HFFc6 (cell line): ENCODE measurements around the gene KMO. TPM values are rescaled to one million over a fixed set of nuclear protein-coding genes. Genes with fewer than 3 reads are reported as not detected.

Experiments
- DNase-seq: peaks from one replicate; pipeline ENCODE4 v3.0.0-alpha.2; 2018
- H3K27ac Mint-ChIP-seq: 2 replicates; pipeline ENCODE4 v1.8.0; 2020; ENCODE audit warnings: mild to moderate bottlenecking, mixed read lengths
- H3K27me3 Mint-ChIP-seq: 2 replicates; pipeline ENCODE4 v1.8.0; 2021; ENCODE audit warnings: mild to moderate bottlenecking, moderate library complexity, mixed read lengths; ENCODE audit not compliant: insufficient read depth
- H3K36me3 Mint-ChIP-seq: 2 replicates; pipeline ENCODE4 v1.8.0; 2021; ENCODE audit warnings: low read depth, mixed read lengths
- H3K4me1 Mint-ChIP-seq: 2 replicates; pipeline ENCODE4 v1.8.0; 2020; ENCODE audit warnings: low read depth, mixed read lengths
- H3K4me3 Mint-ChIP-seq: 2 replicates; pipeline ENCODE4 v1.8.0; 2020; ENCODE audit warnings: mild to moderate bottlenecking, moderate library complexity, mixed read lengths
- H3K9me3 Mint-ChIP-seq: 2 replicates; pipeline ENCODE4 v1.8.0; 2020; ENCODE audit warnings: mild to moderate bottlenecking, mixed read lengths
- total RNA-seq, 6 experiments: library from RNA; stranded (reverse); fragmentation: NEBNext Ultra II Directional; extraction: Animal tissue kit (Norgen Biotek cat#: 25700); gene quantifications; 2 replicates in 1 of 6; 3 replicates in 5 of 6; pipeline ENCODE4 v1.2.3, GENCODE V29; 2021
- TF ChIP-seq, protein P1 (sequence below): fragments of 200-600 bp; sonication (generic); IDR thresholded peaks from 2 replicates; pipeline ENCODE4 v1.5.0; 2021; ENCODE audit warnings: antibody characterized with exemption, mild to moderate bottlenecking

KMO gene
- total RNA-seq, 6 experiments from 2014 or later = not detected

DNA sequence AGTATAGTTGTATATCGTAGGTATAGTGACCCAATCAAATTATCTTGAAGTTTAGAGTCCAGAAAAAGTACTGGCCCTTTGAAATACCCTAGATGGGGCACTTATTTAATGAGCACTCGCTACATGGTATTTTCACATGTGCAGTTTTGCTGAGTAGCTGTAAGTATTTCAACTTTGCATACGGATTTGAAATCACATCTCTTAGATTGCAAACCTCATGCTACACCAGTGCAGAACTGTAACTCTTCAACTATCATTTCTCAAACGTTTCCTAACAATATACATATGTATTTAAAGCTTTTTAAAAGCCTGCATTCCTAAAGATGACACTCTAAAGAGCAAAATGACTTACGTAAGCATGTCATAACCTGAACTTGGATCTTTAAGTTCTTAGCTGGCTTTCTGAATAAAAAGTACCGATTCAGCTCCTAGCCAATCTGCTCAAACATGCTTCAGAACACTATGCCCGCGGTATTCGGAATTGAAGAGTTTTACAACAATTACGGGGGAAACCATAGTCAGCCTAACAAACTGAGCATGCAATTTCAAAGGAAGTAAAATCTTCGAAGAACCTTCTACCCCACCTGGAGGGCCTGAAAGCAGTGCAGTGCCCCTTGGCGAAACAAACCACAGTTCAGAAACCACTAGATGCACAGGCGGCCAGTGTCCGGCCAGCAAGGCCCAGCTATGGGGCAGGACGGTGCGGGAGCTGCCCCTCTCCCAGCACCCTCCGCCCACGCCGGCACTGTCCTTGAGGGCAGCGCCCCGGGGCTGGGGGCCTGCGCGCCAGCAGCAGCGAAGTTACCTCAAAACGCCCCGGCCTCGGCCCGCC is 13.5 kb upstream of the KMO start:
- peaks cover 33% of the 10 kb centered on the region for H3K4me1 Mint-ChIP-seq
- peak overlapping the region; percentile 91 for H3K4me3 Mint-ChIP-seq
- TF ChIP-seq, protein P1, sequence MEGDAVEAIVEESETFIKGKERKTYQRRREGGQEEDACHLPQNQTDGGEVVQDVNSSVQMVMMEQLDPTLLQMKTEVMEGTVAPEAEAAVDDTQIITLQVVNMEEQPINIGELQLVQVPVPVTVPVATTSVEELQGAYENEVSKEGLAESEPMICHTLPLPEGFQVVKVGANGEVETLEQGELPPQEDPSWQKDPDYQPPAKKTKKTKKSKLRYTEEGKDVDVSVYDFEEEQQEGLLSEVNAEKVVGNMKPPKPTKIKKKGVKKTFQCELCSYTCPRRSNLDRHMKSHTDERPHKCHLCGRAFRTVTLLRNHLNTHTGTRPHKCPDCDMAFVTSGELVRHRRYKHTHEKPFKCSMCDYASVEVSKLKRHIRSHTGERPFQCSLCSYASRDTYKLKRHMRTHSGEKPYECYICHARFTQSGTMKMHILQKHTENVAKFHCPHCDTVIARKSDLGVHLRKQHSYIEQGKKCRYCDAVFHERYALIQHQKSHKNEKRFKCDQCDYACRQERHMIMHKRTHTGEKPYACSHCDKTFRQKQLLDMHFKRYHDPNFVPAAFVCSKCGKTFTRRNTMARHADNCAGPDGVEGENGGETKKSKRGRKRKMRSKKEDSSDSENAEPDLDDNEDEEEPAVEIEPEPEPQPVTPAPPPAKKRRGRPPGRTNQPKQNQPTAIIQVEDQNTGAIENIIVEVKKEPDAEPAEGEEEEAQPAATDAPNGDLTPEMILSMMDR = no peak
- H3K27ac Mint-ChIP-seq = peak overlapping the region; percentile 73
- H3K36me3 Mint-ChIP-seq = peaks cover 24% of the 10 kb centered on the region
- H3K27me3 Mint-ChIP-seq = peaks cover 7% of the 10 kb centered on the region
- DNase-seq = no peak
- H3K9me3 Mint-ChIP-seq = no peaks in the 10 kb centered on the region

DNA sequence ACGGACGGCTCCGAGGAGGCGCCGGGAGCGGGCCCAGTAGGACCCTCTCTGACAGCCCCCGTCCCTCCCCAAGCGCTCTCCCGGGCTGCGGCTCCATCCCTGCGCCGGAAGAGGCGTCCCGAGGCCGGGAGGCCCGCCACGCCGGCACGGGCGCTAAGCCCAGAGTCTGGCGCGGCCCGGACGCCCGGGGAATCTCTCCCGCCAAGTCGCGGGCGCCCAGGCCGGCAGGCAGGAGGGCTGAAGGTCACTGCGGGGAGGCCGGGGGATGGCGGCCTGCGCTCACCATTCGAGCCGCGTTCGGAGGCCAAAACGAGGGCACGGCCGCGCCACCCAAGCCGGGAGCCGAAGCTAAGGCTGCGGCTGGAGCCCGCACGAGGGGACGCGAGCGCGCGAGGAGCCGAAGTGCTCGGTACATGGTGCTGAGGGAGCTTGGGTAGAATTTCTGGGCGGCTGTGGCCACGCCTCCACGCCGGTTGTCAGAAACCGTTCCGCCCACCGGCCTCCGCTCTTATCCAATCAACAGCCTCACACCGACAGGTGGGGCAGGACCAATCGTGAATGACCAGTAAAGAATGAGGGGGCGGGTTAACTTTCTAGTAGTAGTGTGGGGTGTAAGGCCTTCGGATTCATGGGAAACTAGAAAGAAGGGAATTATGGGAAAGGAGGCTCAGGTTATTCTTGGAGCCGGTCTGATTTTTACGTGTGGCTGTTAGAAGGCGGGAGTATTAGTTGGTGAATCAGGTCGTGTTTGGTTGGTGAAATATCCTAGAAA is 12.7 kb upstream of the KMO start, which contains the start of gene FH:
FH (minus strand) TSS at position 448 of the 772 bp plus-strand sequence; CDS start at position 415, 33 bp downstream.
- Mint-ChIP-seq H3K4me3 (peak within 1 kb of the TSS; percentile 91), H3K9me3 (no peaks in the 10 kb centered on the region), H3K27me3 (peaks cover 7% of the 10 kb centered on the region), H3K4me1 (peaks cover 28% of the 10 kb centered on the region), H3K27ac (peak within 1 kb of the TSS; percentile 73), H3K36me3 (peaks cover 20% of the 10 kb centered on the region)
- TF ChIP-seq, protein P1 = no peak; the same call in 1 of the 2 replicates
- peak; percentile 99 for DNase-seq

DNA sequence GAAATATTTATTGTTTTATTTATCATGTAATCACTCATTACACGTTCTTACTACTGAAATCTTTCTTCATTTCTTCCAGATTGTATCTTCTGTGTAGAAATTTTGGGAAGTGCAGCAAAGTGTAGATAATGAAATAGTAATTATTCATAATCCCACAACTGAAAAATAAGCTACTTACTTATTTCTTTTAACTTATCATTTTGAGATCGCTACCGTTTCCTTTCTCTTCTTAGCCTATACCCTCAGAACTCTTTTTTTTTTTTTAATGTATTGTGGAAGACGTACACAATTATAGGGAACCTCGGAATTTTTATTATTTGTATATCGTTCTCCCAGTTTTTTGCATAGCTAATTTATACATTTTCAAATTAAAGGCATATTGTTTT is 12.1 kb upstream of the KMO start:
- peaks cover 11% of the 10 kb centered on the region for H3K27me3 Mint-ChIP-seq
- TF ChIP-seq, protein P1 = no peak
- H3K9me3 Mint-ChIP-seq = no peaks in the 10 kb centered on the region
- no peak overlapping the region for H3K27ac Mint-ChIP-seq
- H3K4me3 Mint-ChIP-seq = no peak overlapping the region
- no peak for DNase-seq
- H3K4me1 Mint-ChIP-seq = peaks cover 22% of the 10 kb centered on the region
- peaks cover 16% of the 10 kb centered on the region for H3K36me3 Mint-ChIP-seq

DNA sequence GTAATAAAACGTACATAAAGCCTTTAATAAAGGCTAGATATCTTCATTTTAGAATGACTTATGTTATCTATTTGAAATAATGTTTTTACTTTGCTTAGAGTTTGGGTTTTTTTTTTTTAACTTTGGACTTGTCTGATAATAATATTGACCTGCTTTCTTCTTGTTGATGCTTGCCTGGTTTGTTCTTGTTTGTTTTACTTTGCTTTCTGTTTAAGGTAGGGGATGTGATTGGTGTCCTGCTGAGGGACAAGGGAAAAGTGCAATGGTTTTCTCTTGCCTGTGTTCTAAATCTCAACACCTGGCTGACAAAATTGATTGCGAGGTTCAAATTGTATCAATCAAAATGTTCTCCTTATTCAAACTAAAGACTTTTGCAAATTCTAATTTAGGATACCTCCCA is 10.5 kb upstream of the KMO start:
- TF ChIP-seq, protein P1 = no peak
- Mint-ChIP-seq H3K4me1 (peaks cover 15% of the 10 kb centered on the region), H3K4me3 (no peak overlapping the region), H3K27ac (no peak overlapping the region), H3K9me3 (no peaks in the 10 kb centered on the region), H3K27me3 (peaks cover 11% of the 10 kb centered on the region), H3K36me3 (peaks cover 6% of the 10 kb centered on the region)
- DNase-seq = no peak

DNA sequence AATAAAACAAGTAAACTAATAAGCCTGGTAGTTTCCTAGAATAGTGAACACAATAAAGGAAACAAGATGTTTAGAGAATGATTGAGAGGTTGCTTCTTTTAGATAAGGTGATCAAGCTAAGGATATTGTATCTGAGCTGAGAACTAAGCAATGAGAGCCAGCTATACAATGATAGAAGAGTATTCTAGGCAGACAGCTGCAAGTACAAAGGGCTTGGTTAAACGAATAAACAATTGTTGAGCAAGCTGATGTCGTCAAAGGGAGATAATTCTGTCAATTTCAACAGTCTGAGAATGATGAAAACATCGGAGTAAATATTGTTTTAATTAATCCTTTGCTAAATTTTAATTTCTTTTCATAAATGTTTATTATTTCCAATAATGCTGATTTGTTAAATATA is 7.2 kb upstream of the KMO start:
- Mint-ChIP-seq H3K36me3 (no peaks in the 10 kb centered on the region), H3K4me3 (no peak overlapping the region), H3K9me3 (no peaks in the 10 kb centered on the region), H3K27ac (no peak overlapping the region), H3K27me3 (peaks cover 11% of the 10 kb centered on the region), H3K4me1 (no peaks in the 10 kb centered on the region)
- TF ChIP-seq, protein P1 = no peak
- no peak for DNase-seq
